Upper lobe of right lung (tissue), 1 donor: ENCODE results near the gene ATF6. TPM values are rescaled to one million over a fixed set of nuclear protein-coding genes. Genes with fewer than 3 reads are reported as not detected.

Source experiments
- ATAC-seq: fragments of 200-7000 bp; cut with Tn5 transposase; one replicate; pipeline ENCODE4 v1.9.1; 2020; ENCODE audit warnings: mild to moderate bottlenecking, moderate library complexity
- DNase-seq: peaks from one replicate; pipeline ENCODE4 v3.0.0-alpha.2; 2020
- H3K27ac ChIP-seq: fragments of 200-600 bp; one replicate; pipeline ENCODE4 v1.8.0; 2022
- H3K27me3 ChIP-seq: fragments of 200-600 bp; one replicate; pipeline ENCODE4 v1.8.0; 2022; ENCODE audit warnings: mild to moderate bottlenecking
- H3K36me3 ChIP-seq: fragments of 200-600 bp; one replicate; pipeline ENCODE4 v1.8.0; 2022
- H3K4me1 ChIP-seq: fragments of 200-600 bp; one replicate; pipeline ENCODE4 v1.8.0; 2022
- H3K4me3 ChIP-seq: fragments of 200-600 bp; one replicate; pipeline ENCODE4 v1.8.0; 2022; ENCODE audit warnings: mild to moderate bottlenecking
- H3K9me3 ChIP-seq: fragments of 200-600 bp; one replicate; pipeline ENCODE4 v1.8.0; 2022
- intact Hi-C: fragments of 100-400 bp; cut with DNase I; formaldehyde crosslinking; loops from one replicate; pipeline ENCODE4 v1.11.0; 2022
- total RNA-seq: library from RNA; stranded (reverse); fragmentation: NEBNext Ultra II Directional; extraction: Animal tissue kit (Norgen Biotek cat#: 25700); gene quantifications from one replicate; pipeline ENCODE4 v1.2.1, GENCODE V29; 2021
- TF ChIP-seq, protein P1 (sequence below): fragments of 200-600 bp; IDR thresholded peaks from one replicate; pipeline ENCODE4 v1.8.0; 2022; ENCODE audit warnings: antibody characterized with exemption
- donor health status: DM: no; HTN: yes; CAD: no; lungs with severe emphysema.

Gene ATF6
- total RNA-seq, 1 donor from 2014 or later: 32.0 TPM

DNA sequence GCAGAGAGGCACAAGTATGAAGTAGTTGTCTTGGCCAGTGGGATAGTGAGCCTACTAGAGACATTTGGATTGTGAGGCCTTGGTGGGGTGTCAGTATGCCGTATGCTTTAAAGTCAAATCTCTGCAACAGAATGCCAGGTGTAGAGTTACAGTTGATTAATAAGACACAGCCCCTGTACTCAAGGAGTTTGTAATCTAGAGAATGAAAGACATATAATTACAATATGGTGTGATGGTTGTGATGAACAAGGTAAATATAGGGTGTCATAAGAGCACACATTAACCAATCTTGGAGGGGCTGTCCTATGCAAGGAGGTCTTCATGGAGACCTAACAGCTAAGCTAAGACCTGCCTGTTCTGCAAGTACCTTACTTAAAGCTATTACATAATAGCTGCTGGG, 113.1 kb downstream of the ATF6 start:
- Histone ChIP-seq H3K27me3 (no peaks in the 10 kb centered on the region), H3K27ac (no peak overlapping the region), H3K4me1 (no peaks in the 10 kb centered on the region), H3K9me3 (no peaks in the 10 kb centered on the region), H3K4me3 (no peak overlapping the region), H3K36me3 (no peaks in the 10 kb centered on the region)
- DNase-seq: no peak
- TF ChIP-seq, protein P1, sequence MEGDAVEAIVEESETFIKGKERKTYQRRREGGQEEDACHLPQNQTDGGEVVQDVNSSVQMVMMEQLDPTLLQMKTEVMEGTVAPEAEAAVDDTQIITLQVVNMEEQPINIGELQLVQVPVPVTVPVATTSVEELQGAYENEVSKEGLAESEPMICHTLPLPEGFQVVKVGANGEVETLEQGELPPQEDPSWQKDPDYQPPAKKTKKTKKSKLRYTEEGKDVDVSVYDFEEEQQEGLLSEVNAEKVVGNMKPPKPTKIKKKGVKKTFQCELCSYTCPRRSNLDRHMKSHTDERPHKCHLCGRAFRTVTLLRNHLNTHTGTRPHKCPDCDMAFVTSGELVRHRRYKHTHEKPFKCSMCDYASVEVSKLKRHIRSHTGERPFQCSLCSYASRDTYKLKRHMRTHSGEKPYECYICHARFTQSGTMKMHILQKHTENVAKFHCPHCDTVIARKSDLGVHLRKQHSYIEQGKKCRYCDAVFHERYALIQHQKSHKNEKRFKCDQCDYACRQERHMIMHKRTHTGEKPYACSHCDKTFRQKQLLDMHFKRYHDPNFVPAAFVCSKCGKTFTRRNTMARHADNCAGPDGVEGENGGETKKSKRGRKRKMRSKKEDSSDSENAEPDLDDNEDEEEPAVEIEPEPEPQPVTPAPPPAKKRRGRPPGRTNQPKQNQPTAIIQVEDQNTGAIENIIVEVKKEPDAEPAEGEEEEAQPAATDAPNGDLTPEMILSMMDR: no peak
- intact Hi-C loops: no loop called here
- ATAC-seq: no peak

DNA sequence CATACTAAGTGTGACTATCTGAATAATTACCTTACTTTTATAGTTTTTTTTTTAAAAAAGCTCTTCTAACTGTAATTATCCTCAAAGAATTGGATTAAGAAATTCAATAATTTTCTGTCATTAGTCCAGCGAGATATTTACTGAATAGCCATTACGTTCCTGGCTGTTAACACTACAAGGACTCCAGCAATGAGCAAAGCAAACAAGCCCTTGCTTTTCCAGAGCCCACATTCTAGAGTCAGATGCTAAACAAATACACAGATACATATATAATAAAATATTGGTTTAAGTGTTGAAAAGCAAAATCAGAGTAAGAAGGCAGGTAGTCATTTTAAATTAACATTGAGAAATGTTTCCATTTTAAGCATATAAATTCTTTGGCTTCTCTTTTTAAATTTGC, 118.4 kb downstream of the ATF6 start:
- Histone ChIP-seq H3K27me3 (no peaks in the 10 kb centered on the region), H3K27ac (no peak overlapping the region), H3K9me3 (no peaks in the 10 kb centered on the region), H3K4me1 (peaks cover 11% of the 10 kb centered on the region), H3K36me3 (peaks cover 11% of the 10 kb centered on the region), H3K4me3 (peak overlapping the region; percentile 2)
- TF ChIP-seq, protein P1: no peak
- ATAC-seq (peak; percentile 47), DNase-seq (no peak)
- intact Hi-C loops: no loop called here

DNA sequence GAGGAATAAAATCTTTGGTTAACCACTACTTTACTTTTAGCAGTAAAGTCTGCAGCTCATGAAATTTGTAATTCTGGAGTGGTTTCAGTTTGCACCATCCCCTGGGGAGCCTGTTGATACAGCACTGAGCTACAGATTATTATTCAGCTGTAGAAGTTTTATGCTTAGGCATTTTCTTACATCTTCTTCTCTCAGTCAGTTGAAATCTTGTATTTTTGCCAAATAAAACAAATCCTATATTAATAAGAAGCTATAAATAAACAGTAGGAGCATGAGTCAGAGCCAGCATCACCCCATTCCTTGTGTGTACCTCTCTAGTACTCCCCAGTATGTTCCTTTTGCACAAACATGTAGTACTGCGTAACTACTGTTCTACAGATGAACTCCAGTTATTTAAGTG, 118.9 kb downstream of the ATF6 start:
- ATAC-seq (peak; percentile 85), DNase-seq (no peak)
- Histone ChIP-seq H3K9me3 (no peaks in the 10 kb centered on the region), H3K4me3 (peak overlapping the region; percentile 2), H3K4me1 (peaks cover 11% of the 10 kb centered on the region), H3K27me3 (no peaks in the 10 kb centered on the region), H3K36me3 (peaks cover 11% of the 10 kb centered on the region), H3K27ac (peak overlapping the region; percentile 18)
- TF ChIP-seq, protein P1: no peak
- intact Hi-C loops: no loop called here

DNA sequence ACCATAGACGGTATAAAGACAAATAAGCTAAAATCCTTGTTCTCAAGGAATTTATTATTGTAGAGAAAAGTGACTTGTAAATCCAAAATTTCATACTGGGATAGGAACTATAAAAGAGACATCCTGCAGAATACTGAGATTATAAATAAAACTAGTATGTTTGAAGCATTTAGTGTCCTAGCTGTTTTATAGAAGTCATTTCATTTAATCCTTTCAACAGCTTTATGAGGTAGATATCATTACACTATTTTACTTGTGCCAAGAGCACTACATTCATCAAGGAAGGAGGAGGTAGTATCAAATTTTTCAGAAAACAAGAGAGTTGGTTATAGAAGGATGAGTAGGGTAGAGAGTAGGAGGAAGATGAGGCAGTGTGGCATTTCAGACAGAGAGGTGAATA, 119.6 kb downstream of the ATF6 start:
- H3K9me3 ChIP-seq: no peaks in the 10 kb centered on the region
- TF ChIP-seq, protein P1: no peak
- H3K27me3 ChIP-seq: no peaks in the 10 kb centered on the region

DNA sequence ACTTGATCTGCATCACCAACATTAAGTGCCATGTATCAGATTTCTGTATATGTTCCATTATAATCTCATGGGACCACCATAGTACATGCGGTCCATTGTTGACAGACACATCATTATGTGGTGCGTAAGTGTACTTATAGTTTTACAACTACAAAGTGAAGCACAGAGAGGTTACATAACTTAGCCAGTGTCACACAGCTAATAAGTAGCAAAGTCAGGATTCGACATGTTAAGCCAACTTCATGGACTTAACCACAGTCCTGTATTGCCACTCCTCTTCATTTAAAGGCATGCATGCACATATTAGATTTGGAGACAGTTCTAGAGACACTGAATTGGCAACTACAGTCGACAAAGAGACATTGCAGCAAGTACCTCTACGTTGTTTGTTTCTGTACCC, 120.5 kb downstream of the ATF6 start:
- H3K9me3 ChIP-seq: no peaks in the 10 kb centered on the region
- peaks cover 19% of the 10 kb centered on the region for H3K36me3 ChIP-seq
- intact Hi-C loops: no loop called here
- peaks cover 11% of the 10 kb centered on the region for H3K4me1 ChIP-seq
- no peak overlapping the region for H3K27ac ChIP-seq
- TF ChIP-seq, protein P1: no peak
- DNase-seq (no peak), ATAC-seq (no peak)
- no peaks in the 10 kb centered on the region for H3K27me3 ChIP-seq
- no peak overlapping the region for H3K4me3 ChIP-seq

More for the DNA sequence above, 119.6 kb downstream of the ATF6 start:
- no peak for ATAC-seq
- Histone ChIP-seq H3K4me1 (peaks cover 11% of the 10 kb centered on the region), H3K4me3 (no peak overlapping the region), H3K27ac (no peak overlapping the region), H3K36me3 (peaks cover 11% of the 10 kb centered on the region)
- intact Hi-C loops: no loop called here
- DNase-seq: no peak

DNA sequence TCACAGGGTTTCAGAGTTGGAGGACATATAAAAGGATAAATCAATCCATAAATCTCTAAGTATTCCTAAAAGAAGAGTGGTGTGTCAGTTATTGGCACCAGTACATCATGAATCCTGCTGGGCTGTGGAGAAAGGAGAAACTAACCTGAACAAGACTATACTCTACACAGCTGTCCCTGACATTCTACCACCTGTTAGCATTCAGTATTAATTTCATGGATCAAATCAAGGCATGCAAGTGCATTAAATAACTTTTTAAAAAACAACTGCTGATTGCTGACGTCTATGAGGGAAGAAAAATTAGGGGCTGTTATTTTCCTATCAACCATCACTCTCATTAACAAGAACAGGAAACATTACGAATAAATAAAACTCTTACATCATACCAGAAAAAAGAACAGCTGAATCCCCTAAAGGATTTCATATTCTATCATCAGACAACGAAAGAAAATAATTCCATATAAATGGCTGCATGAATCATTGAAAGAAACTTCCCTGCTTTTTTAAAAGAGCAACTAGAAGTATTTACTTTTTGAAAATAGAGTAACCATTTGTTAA, 121.7 kb downstream of the ATF6 start:
- Histone ChIP-seq H3K27me3 (no peaks in the 10 kb centered on the region), H3K36me3 (peaks cover 19% of the 10 kb centered on the region), H3K4me3 (no peak overlapping the region), H3K27ac (no peak overlapping the region), H3K4me1 (peaks cover 11% of the 10 kb centered on the region), H3K9me3 (no peaks in the 10 kb centered on the region)
- ATAC-seq (no peak), DNase-seq (no peak)
- intact Hi-C loops: no loop called here
- TF ChIP-seq, protein P1: no peak
